GM21529 (cell line): ENCODE results near the gene RFX1.
"Not testable (repeated sequence)": the region's sequence is repeated elsewhere in the genome, so short reads cannot be mapped to it uniquely, and the experiment has no call there.

Experiments
- ATAC-seq: cut with Tn5 transposase; IDR thresholded peaks from one replicate; pipeline ENCODE4 v1.9.1; 2021; ENCODE audit not compliant: unreplicated experiment

Gene RFX1

DNA sequence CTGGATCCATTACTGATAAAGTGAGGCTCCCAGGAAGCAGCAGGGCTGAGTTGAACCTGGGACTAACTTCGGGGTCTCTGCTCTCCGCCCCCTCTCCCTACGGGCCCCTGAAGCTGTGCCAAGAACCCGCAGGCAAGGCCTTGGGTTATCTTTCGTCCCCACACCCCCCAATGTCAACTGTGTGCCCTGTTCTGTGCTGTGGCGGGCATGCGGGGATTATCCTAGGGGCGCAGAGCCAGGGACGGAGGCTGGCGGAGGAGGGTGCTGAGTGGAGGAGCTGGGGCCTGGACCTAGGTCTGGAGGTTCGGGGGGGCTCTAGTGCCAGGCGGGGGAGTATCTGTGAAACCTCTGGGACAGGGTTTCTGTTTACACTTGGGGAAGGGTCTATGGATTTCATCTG lies 26.4 kb downstream of the RFX1 start:
- ATAC-seq: no peak

- ATAC-seq: no peak
Measured at GRCh38 chr19:13979244-13979615, 26.9 kb downstream of the RFX1 start.

DNA sequence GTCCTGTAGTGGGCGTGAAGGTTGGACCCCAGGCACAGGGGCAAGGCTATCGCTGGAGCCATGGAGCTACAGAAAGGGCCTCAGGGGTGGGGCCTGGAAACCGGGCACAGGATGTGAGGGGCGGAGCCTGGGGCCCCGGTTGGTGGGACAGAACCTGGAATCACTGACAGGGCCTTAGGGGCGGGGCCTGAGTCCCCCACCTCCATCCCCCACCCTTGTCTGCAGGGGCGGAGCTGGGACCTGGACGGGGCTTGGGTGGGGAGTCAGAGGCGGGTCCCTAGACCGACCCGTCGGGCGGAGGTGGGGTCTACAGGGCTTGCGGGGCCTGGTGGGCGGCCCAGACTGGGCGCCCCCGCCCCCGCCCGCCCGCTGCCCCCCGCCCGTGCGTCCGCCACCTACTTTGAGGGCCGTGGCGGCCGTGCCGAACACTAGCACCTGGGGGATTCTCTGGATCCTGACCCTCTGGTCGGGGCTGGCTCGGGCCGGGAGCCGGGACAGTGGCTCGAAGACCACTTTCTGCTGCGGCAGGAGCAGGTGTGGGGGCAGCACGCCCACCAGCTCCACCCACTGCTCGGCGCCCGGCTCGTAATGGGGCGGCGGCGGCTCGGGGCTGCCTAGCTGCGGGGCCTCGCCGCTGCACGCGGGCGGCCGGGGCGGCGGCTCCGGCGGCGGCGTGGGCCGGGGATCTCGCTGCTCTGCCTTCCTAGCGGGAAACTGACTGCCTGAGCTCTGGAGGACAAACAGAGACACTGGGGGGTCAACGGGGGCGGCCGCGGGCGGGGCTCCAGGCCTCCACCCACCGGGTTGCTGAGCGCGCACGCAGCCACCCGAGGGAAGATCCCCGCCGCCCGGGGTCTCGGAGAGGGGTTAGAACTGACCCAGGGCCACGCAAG lies 27.5 kb downstream of the RFX1 start:
- ATAC-seq: no peak

DNA sequence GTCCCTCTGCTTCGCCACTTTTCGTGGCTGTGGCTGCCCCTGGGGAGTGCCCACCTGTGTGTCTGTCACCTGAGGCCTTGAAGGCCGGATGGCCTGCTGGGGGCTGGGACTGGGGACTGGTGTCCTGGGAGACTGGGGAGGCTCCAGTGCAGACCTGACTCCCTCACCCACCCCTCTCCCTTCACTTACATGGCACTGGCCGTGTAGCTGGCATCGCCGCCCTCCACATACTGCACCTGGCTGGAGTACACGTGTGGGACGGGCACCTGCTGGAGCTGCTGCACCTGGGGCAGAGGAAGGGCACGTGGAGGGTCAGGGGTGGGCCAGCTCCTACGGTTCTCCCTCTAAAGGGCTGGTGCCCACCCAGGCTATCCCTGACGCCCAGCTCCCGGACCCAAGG lies 28.3 kb downstream of the RFX1 start:
- no peak for ATAC-seq

DNA sequence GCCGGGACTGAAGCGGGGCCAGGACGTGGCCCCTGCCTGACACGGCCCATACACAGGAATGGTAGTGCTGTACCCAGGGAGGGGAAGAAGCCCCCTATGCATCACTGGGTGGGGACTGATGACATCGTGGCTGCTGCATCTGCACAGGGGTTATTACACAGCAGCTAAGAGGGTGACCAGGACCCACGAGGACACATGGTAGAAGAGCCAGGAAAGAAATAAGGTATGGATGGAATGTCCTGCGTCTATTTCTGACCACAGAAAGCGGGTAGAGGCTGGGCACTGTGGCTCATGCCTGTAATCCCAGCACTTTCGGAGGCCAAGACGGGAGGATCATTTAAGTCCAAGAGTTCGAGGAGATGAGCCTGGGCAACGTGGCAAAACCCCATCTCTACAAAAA lies 29.7 kb downstream of the RFX1 start:
- ATAC-seq: no peak

DNA sequence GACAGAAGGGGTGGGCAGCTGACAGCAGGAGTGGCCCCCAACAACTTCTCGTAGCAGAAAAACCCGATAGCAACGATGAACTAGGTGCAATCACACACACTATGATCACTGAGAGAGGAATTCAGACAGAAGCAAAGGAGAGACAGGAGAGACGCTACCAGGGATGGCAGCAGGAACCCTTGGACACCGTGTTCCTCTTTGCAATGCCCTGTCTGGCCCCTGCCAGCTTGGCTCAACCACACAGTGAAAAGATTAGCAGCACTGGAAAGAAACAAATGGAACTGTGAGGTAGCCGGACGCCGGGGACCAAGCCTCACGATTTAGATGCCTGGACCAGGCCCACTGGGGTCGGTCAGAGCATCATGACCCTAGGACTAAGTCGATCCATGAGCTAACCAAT lies 30.2 kb downstream of the RFX1 start:
- no peak for ATAC-seq

DNA sequence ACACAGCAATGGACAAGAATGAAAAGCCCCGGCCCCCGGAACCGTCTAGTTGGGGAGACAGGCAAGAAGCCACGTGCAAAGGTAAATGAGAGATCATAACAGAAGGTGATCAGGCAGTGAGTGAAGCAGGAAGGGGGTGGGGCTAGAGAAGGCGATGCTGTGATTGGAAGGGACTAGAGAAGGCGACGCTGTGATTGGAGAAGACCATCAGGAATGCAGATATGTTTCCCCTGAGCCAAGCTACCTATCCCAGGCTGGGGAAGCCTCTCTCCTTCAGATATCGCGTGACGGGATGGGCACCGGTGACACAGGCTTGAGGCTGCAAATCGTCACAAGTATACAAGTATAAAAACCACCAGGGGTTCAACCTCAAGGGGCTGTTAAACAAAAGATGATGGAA lies 32.0 kb downstream of the RFX1 start:
- ATAC-seq: no peak

- not testable (repeated sequence) for ATAC-seq
Measured at GRCh38 chr19:13973479-13973878, 32.6 kb downstream of the RFX1 start.

GRCh38 chr19:13972368-13973155 lies 33.6 kb downstream of the RFX1 start:
- ATAC-seq: no peak

GRCh38 chr19:13971868-13972267 lies 34.3 kb downstream of the RFX1 start:
- ATAC-seq: not testable (repeated sequence)

- ATAC-seq: no peak
Measured at GRCh38 chr19:13969897-13970296, 36.2 kb downstream of the RFX1 start.

- ATAC-seq: no peak
Measured at GRCh38 chr19:13968999-13969398, 37.1 kb downstream of the RFX1 start.

DNA sequence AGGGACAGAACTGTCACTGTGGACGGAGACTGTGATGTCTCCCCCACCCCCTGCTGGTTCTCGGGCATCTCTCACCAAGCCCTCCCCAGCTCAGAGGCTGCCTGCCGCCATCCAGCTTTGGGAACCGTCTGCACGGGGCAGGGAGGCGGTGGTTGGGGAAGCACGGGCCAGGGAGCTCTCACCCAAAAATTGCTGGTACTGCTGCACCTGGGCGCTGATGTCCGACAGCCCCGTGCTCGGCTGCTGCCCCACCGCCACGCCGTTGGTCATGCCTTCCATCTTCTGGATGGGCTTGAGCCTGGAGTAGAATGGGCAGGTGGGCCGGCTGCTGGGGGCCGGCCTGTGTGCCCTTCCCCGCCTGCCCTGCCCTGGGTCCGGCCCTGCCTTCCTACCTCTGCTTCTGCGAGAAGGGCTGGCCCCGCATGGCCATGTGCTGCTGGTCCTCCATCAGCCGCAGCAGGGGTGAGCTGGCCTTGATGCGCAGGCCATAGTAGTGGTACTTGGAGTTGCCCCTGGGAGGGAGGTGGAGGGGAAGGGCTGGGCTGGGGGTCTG lies 37.7 kb downstream of the RFX1 start:
- ATAC-seq: no peak

DNA sequence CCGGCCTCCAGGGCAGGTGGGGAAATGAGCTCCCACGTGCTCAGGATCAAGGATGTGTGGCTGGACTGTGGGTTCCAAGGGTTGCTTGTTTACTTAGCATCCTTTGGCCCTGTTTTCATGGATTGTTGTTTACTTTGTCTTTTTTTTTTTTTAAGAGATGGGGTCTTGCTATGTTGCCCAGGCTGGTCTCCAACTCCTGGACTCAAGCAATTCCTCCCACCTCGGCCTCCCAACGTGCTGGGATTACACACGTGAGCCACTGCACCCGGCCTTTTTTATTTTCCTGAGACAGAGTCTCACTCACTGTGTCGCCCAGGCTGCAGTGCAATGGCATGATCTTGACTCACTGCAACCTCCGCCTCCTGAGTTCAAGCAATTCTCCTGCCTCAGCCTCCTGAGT lies 38.9 kb downstream of the RFX1 start:
- ATAC-seq: not testable (repeated sequence)

DNA sequence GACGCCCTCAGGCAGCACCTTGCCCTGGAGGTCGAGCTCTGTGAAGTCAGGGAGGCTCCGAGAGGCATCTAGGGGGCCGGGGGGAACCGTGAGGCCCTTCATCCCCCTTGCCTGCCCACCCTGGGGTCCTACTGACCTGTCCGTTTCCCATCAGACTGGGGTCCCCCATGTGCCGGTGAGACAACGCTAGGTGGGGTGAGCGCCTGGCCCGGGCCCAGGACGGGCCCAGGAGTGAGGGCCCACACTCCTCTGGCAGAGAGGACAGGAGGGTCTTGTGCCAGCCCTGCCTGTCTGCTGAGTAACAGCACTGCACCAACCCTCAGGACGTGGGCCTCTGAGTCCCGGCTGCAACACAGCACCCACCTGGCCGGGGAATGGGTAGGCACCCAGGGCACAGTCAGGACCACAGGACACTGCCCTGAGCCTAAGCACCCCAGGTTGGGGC lies 39.4 kb downstream of the RFX1 start:
- ATAC-seq: no peak

DNA sequence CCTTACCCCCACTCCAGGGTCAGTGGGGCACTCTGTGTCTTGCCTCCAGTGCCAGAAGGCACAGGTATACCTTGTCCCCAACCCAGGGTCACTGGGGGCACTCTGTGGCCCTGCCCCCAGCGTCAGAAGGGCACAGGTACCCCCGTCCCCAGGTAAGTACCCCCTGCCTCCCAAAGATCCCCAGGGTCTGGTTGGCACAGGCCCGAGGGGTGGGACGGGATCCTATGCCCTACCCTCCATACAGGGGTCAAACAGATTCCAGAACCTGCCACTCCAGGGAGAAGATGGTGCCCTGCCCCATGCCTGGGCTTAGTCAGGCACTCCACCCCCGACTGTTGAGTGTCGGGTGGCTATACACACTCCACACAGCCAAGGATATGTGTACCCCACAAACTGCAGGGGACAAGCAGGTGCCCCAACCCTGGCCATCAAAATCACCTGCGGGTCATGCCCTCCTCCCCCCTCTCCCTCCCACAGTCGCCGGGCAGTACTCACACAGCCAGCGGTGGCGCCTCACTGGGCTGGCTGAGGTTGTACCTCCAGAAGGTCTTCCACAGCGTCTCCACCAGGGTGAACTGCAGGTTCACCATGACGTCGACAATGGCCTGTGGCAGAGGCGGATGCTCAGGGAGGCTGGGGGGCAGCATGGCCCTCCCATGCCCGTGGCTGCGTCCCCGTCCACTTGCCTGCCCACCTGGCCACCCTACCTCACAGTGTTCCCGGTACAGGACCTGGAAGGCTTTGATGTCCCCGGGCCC lies 40.0 kb downstream of the RFX1 start:
- ATAC-seq: no peak

DNA sequence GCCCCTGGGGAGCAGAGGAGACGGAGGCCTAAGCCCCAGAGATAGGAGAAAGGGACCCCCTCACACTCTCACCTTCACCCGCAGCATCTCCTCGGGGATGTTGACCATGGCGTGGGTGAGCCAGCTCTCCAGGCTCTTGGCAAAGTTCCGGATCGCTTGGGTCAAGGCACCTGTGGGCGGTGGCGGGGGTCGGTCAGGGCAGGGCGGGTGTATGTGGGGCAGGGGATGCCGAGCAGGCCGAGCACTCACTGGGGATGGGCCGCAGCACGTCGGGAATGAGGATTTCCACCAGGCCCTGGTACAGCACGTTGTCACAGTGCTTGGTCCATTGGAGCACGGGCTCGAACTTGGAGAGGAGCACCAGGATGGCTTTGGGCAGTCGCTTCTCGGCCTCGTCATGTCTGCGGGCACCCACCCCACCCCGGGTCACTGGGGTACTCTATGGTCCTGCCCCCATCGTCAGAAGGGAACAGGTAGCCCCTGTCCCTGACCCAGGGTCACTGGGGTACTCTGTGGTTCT lies 40.7 kb downstream of the RFX1 start:
- ATAC-seq: no peak

DNA sequence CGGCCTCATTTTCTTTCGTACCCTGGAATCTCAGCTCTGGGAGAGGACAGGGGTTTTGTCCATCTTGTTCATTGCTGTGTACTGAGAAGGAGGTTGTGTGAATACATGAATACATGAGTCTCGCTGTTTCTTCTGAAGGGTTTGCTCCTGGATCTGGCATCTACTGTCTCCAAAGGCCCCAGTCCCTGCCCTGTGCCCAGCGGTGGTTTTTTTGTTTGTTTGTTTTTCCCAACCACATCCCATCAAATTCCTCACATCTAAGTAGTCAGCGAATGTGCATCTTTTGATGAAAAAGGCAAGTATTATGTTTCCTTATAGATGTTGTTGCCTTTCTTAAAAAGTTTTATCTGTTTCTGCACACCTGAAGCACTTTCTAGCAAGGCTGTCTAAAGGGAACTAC lies 41.3 kb downstream of the RFX1 start:
- no peak for ATAC-seq

DNA sequence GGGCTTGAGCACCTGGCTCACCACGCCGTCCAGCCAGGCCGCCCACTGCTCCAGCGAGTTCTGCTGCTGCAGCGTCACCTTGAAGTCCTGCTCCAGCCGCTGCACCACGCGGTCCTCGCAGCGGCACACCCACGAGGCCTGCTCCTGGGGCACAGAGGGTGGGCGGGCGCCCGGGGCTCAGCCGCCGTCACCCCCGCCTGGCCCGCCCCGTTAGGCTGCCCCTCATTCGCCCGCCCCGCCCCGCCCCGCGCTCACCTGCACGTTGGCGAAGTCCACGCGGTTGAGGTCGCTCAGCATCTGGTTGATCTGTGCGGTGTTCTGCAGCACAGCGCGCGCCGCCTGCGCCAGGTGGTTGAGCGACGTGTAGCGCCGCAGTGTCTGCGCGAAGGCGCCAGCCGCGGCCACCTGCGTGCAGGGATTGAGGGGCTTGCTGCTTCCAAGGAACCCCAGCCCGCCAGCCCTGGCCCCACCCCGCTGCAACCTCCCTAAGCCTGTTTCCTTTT lies 42.5 kb downstream of the RFX1 start:
- ATAC-seq: no peak

GRCh38 chr19:13962699-13963602 lies 43.2 kb downstream of the RFX1 start:
- no peak for ATAC-seq
